Measurements from ENCODE around the gene RAD51C.

GRCh38 chr17:58753026-58753425, 60.6 kb downstream of the RAD51C start:
- TF ChIP-seq, protein P1, sequence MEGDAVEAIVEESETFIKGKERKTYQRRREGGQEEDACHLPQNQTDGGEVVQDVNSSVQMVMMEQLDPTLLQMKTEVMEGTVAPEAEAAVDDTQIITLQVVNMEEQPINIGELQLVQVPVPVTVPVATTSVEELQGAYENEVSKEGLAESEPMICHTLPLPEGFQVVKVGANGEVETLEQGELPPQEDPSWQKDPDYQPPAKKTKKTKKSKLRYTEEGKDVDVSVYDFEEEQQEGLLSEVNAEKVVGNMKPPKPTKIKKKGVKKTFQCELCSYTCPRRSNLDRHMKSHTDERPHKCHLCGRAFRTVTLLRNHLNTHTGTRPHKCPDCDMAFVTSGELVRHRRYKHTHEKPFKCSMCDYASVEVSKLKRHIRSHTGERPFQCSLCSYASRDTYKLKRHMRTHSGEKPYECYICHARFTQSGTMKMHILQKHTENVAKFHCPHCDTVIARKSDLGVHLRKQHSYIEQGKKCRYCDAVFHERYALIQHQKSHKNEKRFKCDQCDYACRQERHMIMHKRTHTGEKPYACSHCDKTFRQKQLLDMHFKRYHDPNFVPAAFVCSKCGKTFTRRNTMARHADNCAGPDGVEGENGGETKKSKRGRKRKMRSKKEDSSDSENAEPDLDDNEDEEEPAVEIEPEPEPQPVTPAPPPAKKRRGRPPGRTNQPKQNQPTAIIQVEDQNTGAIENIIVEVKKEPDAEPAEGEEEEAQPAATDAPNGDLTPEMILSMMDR (conservative IDR thresholded peaks at IDR 0.05; ENCODE audit: low read length) = no peak
- TF ChIP-seq EZH2phosphoT487 (IDR thresholded peaks at IDR 0.05; ENCODE audit: borderline replicate concordance, low read depth, low read length) = no peak

Measured in OCI-LY7 (cell line).